GM06990 (cell line): ENCODE data around the gene MAP3K20.

Experiments
- DNase-seq: peaks from one replicate; pipeline ENCODE4 v3.0.0-alpha.2; 2011; ENCODE audit not compliant: insufficient read length; ENCODE audit errors: extremely low read depth
- H3K27me3 ChIP-seq: replicated peaks from 2 replicates; pipeline ENCODE4 v1.6.0; 2011; ENCODE audit warnings: low read length; ENCODE audit not compliant: control insufficient read depth, insufficient read depth
- H3K36me3 ChIP-seq: 2 replicates; pipeline ENCODE4 v1.5.1; 2011; ENCODE audit warnings: low read length; ENCODE audit not compliant: control insufficient read depth, insufficient read depth
- H3K4me3 ChIP-seq: replicated peaks from 2 replicates; pipeline ENCODE4 v1.5.1; 2011; ENCODE audit warnings: low read depth, mild to moderate bottlenecking, control low read depth, low read length
- TF ChIP-seq, protein P1 (sequence below): IDR thresholded peaks from 2 replicates; pipeline ENCODE4 v1.5.1; 2011; ENCODE audit warnings: low read length, control low read depth, mild to moderate bottlenecking, inconsistent platforms; ENCODE audit not compliant: insufficient read depth, poor library complexity, severe bottlenecking

The MAP3K20 gene

DNA sequence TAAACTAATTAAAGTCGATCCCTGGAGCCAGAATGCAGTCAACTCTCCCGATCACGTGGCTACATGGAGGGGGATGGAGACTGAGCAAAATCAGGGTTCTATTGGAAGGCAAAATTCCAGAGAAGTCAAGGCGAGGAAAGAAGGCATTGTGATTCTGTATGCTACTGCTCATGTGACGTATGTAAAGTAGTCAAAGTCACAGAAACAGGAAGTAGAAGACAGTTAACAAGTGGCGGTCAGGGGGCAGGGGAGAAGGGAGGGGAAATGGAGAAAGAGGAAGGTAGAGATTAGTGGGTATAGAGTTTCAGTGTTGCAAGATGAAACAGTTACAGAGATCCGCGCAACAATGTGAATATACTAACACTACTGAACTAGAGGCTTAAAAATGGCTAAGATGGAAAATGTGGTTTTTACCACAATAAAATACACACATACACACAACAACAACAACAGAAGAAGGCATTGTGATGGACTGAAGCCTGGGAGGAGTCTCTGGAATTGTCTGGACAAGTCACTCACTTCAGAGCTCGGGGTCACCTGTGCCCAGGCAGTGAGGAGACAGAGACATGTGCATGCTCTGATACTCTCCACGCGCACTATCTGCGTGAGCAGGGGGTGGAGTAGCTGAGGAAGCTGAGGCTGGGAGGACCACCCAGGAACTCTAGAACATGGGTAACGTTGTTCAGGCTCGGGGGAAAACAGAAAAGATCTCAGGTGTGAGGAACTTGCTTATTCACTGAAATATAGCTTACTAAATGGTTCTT lies 189.1 kb downstream of the MAP3K20 start:
- TF ChIP-seq, protein P1, sequence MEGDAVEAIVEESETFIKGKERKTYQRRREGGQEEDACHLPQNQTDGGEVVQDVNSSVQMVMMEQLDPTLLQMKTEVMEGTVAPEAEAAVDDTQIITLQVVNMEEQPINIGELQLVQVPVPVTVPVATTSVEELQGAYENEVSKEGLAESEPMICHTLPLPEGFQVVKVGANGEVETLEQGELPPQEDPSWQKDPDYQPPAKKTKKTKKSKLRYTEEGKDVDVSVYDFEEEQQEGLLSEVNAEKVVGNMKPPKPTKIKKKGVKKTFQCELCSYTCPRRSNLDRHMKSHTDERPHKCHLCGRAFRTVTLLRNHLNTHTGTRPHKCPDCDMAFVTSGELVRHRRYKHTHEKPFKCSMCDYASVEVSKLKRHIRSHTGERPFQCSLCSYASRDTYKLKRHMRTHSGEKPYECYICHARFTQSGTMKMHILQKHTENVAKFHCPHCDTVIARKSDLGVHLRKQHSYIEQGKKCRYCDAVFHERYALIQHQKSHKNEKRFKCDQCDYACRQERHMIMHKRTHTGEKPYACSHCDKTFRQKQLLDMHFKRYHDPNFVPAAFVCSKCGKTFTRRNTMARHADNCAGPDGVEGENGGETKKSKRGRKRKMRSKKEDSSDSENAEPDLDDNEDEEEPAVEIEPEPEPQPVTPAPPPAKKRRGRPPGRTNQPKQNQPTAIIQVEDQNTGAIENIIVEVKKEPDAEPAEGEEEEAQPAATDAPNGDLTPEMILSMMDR = no peak
- no peak overlapping the region for H3K4me3 ChIP-seq
- no peaks in the 10 kb centered on the region; the same call in none of the 2 replicates for H3K36me3 ChIP-seq
- H3K27me3 ChIP-seq = no peaks in the 10 kb centered on the region
- peak; percentile 47 for DNase-seq

DNA sequence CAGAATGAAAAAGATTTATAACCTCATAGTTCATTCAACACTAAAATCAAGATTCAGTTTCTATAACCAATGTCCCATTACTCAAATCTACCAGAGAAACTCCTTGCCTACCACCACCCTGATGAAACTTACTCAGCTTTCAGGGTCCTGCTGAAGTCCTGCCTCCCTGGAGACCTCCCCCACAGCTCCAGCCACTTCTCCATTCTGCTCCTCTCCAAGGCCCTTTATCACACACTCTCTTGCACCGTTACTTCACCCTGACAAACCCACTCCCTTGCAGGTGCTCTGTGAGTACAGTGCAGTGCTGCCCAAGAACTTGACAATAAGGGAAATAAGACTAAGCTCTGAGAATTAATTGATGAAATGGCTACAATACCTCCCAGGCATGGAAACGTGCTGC lies 195.5 kb downstream of the MAP3K20 start:
- no peaks in the 10 kb centered on the region for H3K27me3 ChIP-seq
- no peaks in the 10 kb centered on the region; the same call in 1 of the 2 replicates for H3K36me3 ChIP-seq
- no peak for DNase-seq
- H3K4me3 ChIP-seq = no peak overlapping the region
- TF ChIP-seq, protein P1 = no peak

DNA sequence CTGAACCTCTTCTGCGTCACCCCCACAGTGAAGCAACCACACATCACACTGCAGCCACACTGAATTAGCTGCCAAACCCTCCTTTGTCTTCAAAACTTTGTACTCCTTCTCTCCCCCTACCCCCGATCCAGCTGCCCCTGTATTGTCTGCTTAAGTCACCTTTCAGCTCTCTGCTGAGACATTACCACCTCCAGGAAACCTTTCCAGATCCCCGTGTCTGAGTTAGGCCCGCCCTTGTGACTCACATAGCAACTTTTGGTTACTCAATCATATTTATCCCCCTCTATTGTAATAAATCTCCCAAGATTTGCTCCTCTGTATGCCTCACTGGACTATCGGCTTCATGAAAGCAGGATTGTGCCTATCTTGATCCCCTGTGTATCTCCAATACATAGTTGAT lies 196.2 kb downstream of the MAP3K20 start:
- no peaks in the 10 kb centered on the region for H3K36me3 ChIP-seq
- DNase-seq = no peak
- TF ChIP-seq, protein P1 = no peak
- H3K4me3 ChIP-seq = no peak overlapping the region
- H3K27me3 ChIP-seq = no peaks in the 10 kb centered on the region

DNA sequence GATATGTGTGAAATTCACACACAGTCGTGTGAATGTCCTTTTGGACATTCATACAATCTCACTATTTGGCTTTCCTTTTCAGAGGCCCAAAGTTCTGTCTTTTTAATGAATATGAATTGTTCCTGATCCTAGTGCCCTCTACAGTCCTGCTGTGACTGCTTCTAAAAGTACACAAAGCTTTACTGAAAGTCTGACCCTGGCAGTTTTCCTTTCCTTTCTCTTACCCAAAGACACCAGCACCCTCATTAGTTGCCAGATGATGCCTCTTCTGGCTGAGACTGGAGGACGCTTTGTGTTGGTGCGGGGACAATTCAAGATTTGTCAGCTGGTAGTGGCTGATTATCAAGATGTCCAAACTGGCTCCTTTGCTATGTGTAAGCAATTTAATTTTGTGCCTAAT lies 197.2 kb downstream of the MAP3K20 start:
- no peaks in the 10 kb centered on the region for H3K27me3 ChIP-seq
- H3K36me3 ChIP-seq = no peaks in the 10 kb centered on the region
- TF ChIP-seq, protein P1 = no peak
- H3K4me3 ChIP-seq = no peak overlapping the region
- no peak for DNase-seq

DNA sequence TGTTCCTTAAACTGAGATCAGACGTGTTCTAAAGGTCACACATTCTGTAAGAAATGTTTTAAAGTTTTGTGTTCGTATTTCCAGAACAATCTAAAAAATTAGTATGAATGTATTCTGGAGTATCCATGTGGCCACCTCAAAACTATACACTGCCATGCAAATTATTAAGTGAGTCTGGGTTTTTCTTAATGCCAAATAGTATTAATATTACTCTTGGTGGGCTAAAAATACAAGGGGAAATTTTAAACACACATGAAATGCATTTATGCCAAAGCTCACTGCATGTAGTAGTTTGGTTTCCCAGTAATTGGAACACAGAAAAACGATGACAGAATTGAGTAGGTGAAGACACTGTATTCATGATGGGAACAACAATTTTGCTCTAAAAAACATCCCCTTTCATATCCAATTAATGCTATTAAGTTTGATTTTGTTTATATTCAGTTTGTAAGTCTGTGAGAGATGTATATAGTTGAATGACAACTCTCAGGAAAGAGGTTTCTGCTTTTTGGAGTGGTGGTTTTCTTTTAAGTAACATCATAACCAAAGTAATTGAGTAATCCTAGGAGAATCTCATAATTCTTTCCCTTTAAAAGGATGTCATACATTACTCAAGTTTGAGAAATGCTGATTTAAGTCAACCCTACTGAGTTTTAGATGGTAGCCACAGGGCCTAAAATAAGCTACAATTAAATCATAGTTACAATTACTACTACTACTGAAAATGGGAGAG lies 203.3 kb downstream of the MAP3K20 start:
- DNase-seq = peak; percentile 20
- H3K27me3 ChIP-seq = no peaks in the 10 kb centered on the region
- no peaks in the 10 kb centered on the region for H3K36me3 ChIP-seq
- H3K4me3 ChIP-seq = no peak overlapping the region
- TF ChIP-seq, protein P1 = no peak
